DND-41 (cell line): ENCODE results near the gene SCGB1C2.

Experiments used
- CTCF ChIP-seq: IDR thresholded peaks from 2 replicates; pipeline ENCODE4 v1.5.1; 2012; ENCODE audit warnings: borderline replicate concordance, low read length, moderate library complexity, mild to moderate bottlenecking; ENCODE audit not compliant: poor library complexity, severe bottlenecking; ENCODE audit errors: extremely low read depth
- EZH2 ChIP-seq: IDR thresholded peaks from 3 replicates; pipeline ENCODE4 v1.6.1; 2012; ENCODE audit warnings: borderline replicate concordance, low read depth, mild to moderate bottlenecking, moderate library complexity, low read length, inconsistent platforms; ENCODE audit not compliant: severe bottlenecking

- no peak for TF ChIP-seq CTCF
- no peak for TF ChIP-seq EZH2
Observed at GRCh38 chr17:149231-149630, 11.9 kb downstream of the SCGB1C2 start.
